K562 (cell line): ENCODE measurements around the gene MEIS1. TPM values are rescaled to one million over a fixed set of nuclear protein-coding genes. Genes with fewer than 3 reads are reported as not detected.

Source experiments
- ATAC-seq: fragments of 200-7000 bp; cut with Tn5 transposase; 3 replicates; pipeline ENCODE4 v1.9.1; 2020; ENCODE audit warnings: moderate library complexity
- BruUV-seq: library from RNA; stranded (reverse); fragments of 400-500 nt; replicated peaks from 2 replicates; lab custom pipeline; 2021; lab: Mats Ljungman, UMichigan
- CTCF ChIA-PET: fragments of 300-600 bp; formaldehyde crosslinking; extraction: SDS; loops from one replicate; lab custom pipeline; 2021; ENCODE audit warnings: low intra/inter-chr PET ratio; lab: Yijun Ruan, JAX
- POLR2A ChIA-PET: fragments of 300-600, 350-650 bp; sonication (Branson Sonifier 250); formaldehyde crosslinking; extraction: SDS; loops from one replicate; lab custom pipeline; 2021; ENCODE audit warnings: antibody characterized with exemption, inconsistent platforms; lab: Yijun Ruan, JAX
- DNase-seq, 4 experiments: peaks; one replicate each; pipeline versions ENCODE4 v3.0.0 to v3.0.0-alpha.2; 2011 to 2018; ENCODE audit warnings: low spot score in 3 of 4, mixed read lengths in 3 of 4; ENCODE audit errors: extremely low read depth in 1 of 4
- FAIRE-seq: peaks from 2 replicates; lab custom pipeline; 2011; peaks lifted over from hg19 to GRCh38; lab: Jason Lieb, UNC
- H2AFZ ChIP-seq: 2 replicates; pipeline ENCODE4 v1.6.0; 2011; ENCODE audit warnings: low read depth, low read length, control low read depth, inconsistent platforms
- H3K27ac ChIP-seq: fragments of 200-600 bp; 3 replicates; pipeline ENCODE4 v1.8.0; 2011; ENCODE audit warnings: low read depth, mild to moderate bottlenecking, control low read depth, inconsistent platforms, low read length, moderate library complexity, mixed read lengths; ENCODE audit errors: extremely low read depth
- H3K27me3 ChIP-seq, 2 experiments: fragments of 300-600 bp in 1 of 2; 2 replicates in 1 of 2; 3 replicates in 1 of 2; pipeline versions ENCODE4 v1.6.0 to v1.8.0; 2011; ENCODE audit warnings: inconsistent platforms in 2 of 2, low read length in 2 of 2, mild to moderate bottlenecking in 1 of 2, mixed read lengths in 1 of 2, moderate library complexity in 1 of 2; ENCODE audit not compliant: control insufficient read depth in 2 of 2, insufficient read depth in 2 of 2
- H3K36me3 ChIP-seq: fragments of 300-600 bp; 3 replicates; pipeline ENCODE4 v1.8.0; 2011; ENCODE audit warnings: mild to moderate bottlenecking, low read length, inconsistent platforms; ENCODE audit not compliant: control insufficient read depth, insufficient read depth
- H3K4me1 ChIP-seq, 2 experiments: fragments of 200-600 bp in 1 of 2; replicated peaks in 1 of 2; 2 replicates in 1 of 2; 3 replicates in 1 of 2; pipeline versions ENCODE4 v1.5.1 to v1.8.0; 2011; ENCODE audit warnings: inconsistent platforms in 2 of 2, low read length in 2 of 2, mild to moderate bottlenecking in 1 of 2, mixed read lengths in 1 of 2, moderate library complexity in 1 of 2; ENCODE audit not compliant: control insufficient read depth in 2 of 2, insufficient read depth in 2 of 2
- H3K4me2 ChIP-seq: 2 replicates; pipeline ENCODE4 v1.6.1; 2011; ENCODE audit warnings: low read length, control low read depth, inconsistent platforms, mixed read lengths; ENCODE audit not compliant: insufficient read depth
- H3K4me3 ChIP-seq: fragments of 200-600 bp; sonication (generic), shearing (Covaris generic); 2 replicates; pipeline ENCODE4 v1.5.1; 2016; ENCODE audit warnings: control low read depth, inconsistent platforms
- H3K79me2 ChIP-seq: fragments of 200-600 bp; 3 replicates; pipeline ENCODE4 v1.8.0; 2011; ENCODE audit warnings: low read length, inconsistent platforms; ENCODE audit not compliant: control insufficient read depth, insufficient read depth
- H3K9ac ChIP-seq, 2 experiments: 2 replicates each; pipeline versions ENCODE4 v1.6.0 to v1.6.1; 2011; ENCODE audit warnings: low read depth in 2 of 2, low read length in 2 of 2, control low read depth in 1 of 2, inconsistent platforms in 1 of 2, mild to moderate bottlenecking in 1 of 2, mixed read lengths in 1 of 2; ENCODE audit not compliant: insufficient read depth in 1 of 2
- H3K9me1 ChIP-seq: one replicate; pipeline ENCODE4 v1.6.0; 2011; ENCODE audit warnings: inconsistent platforms, mild to moderate bottlenecking, low read length, moderate library complexity; ENCODE audit not compliant: control insufficient read depth, insufficient read depth
- H3K9me3 ChIP-seq: replicated peaks from 2 replicates; pipeline ENCODE4 v1.5.1; 2011; ENCODE audit warnings: low read depth, low read length, inconsistent platforms; ENCODE audit not compliant: control insufficient read depth, insufficient read depth
- H4K20me1 ChIP-seq: replicated peaks from 2 replicates; pipeline ENCODE4 v1.6.1; 2011; ENCODE audit warnings: low read length, inconsistent platforms, mixed read lengths; ENCODE audit not compliant: control insufficient read depth, insufficient read depth
- CBX2 ChIP-seq: fragments of 200-600 bp; sonication (generic); IDR thresholded peaks from one replicate; pipeline ENCODE4 v1.6.1; 2012; ENCODE audit warnings: mild to moderate bottlenecking, low read length, inconsistent platforms; ENCODE audit not compliant: insufficient read depth, poor library complexity, severe bottlenecking
- HNRNPUL1 ChIP-seq: fragments of 200-400 bp; formaldehyde crosslinking; IDR thresholded peaks from 2 replicates; pipeline ENCODE4 v1.6.1; 2017; ENCODE audit warnings: low read length
- IFI16 ChIP-seq: fragments of 250-450 bp; sonication (Bioruptor Pico); IDR thresholded peaks from 2 replicates; pipeline ENCODE4 v2.1.2; 2022; ENCODE audit warnings: mild to moderate bottlenecking, inconsistent platforms
- MTA1 ChIP-seq: fragments of 450-650 bp; IDR thresholded peaks from 2 replicates; pipeline ENCODE4 v1.6.1; 2017; ENCODE audit warnings: borderline replicate concordance
- MTA2 ChIP-seq: fragments of 450-650 bp; IDR thresholded peaks from 2 replicates; pipeline ENCODE4 v1.6.1; 2016; ENCODE audit warnings: low read depth
- MYC ChIP-seq, 2 experiments: fragments of 250-450 bp in 1 of 2; sonication (Bioruptor Pico) in 1 of 2; IDR thresholded peaks; 2 replicates each; pipeline versions ENCODE4 v1.5.1 to v1.6.1; 2012 to 2021; ENCODE audit warnings: low read depth in 2 of 2, borderline replicate concordance in 1 of 2, improper control_type of control experiment in 1 of 2, low read length in 1 of 2, mild to moderate bottlenecking in 1 of 2, moderate library complexity in 1 of 2
- NRF1 ChIP-seq, 2 experiments: fragments of 450-650 bp; IDR thresholded peaks in 1 of 2; conservative IDR thresholded peaks in 1 of 2; 2 replicates each; pipeline ENCODE4 v1.6.1; 2014; ENCODE audit warnings: mild to moderate bottlenecking in 2 of 2
- SMC3 ChIP-seq: conservative IDR thresholded peaks from 2 replicates; pipeline ENCODE4 v1.6.1; 2011; ENCODE audit warnings: low read depth, low read length, improper control_type of control experiment; ENCODE audit not compliant: insufficient read depth
- SRSF9 ChIP-seq: fragments of 200-400 bp; formaldehyde crosslinking; IDR thresholded peaks from 2 replicates; pipeline ENCODE4 v1.6.1; 2017; ENCODE audit warnings: low read depth, low read length, borderline replicate concordance
- ZNF165 ChIP-seq: fragments of 250-450 bp; sonication (Bioruptor Pico); IDR thresholded peaks from 2 replicates; pipeline ENCODE4 v1.4.0; 2020; ENCODE audit warnings: borderline replicate concordance
- ZNF76 ChIP-seq: fragments of 250-450 bp; sonication (Bioruptor Pico); IDR thresholded peaks from 2 replicates; pipeline ENCODE4 v1.4.0; 2020; ENCODE audit warnings: mild to moderate bottlenecking, moderate library complexity, borderline replicate concordance
- WGBS: fragments of 100-300 bp; shearing (Covaris generic); methylation state at CpG from one replicate; pipeline ENCODE4 v1.1.6; 2016; ENCODE audit warnings: low coverage, mixed read lengths; ENCODE audit not compliant: insufficient coverage; ENCODE audit errors: missing lambda C conversion rate; 5-methylcytosine and 5-hydroxymethylcytosine counted together
- in situ Hi-C: fragments of 300-500 bp; cut with MboI; formaldehyde crosslinking; loops from 4 replicates; pipeline ENCODE4 v1.15.0; 2018; ENCODE audit warnings: inconsistent platforms, mixed read lengths
- intact Hi-C: fragments of 100-400 bp; cut with micrococcal nuclease; formaldehyde crosslinking; loops from 2 replicates; pipeline ENCODE4 v1.14.2; 2022
- polyA plus RNA-seq, 8 experiments: library from polyadenylated mRNA; depleted of rRNA in 4 of 8; stranded (reverse) in 5 of 8; unstranded in 3 of 8; fragments of >200 nt; fragmentation: Nextera tagmentation in 2 of 8; fragmentation: Illumina TruSeq in 1 of 8; extraction: Ambion mirVana in 2 of 8; extraction: Trizol in 1 of 8; gene quantifications; 2 replicates each; pipeline versions ENCODE4 v1.2.1 to v1.2.3, GENCODE V29; 2011 to 2014; ENCODE audit warnings: inconsistent platforms in 1 of 8, missing spikeins in 1 of 8
- total RNA-seq, 7 experiments: library from RNA; depleted of rRNA in 6 of 7; stranded (reverse); fragments of >200 nt in 6 of 7; fragmentation: Illumina TruSeq in 2 of 7; extraction: Trizol in 2 of 7; gene quantifications; 2 replicates each; pipeline versions ENCODE4 v1.2.1 to v1.2.3, GENCODE V29; 2011 to 2021; ENCODE audit warnings: low replicate concordance in 1 of 7
- TF ChIP-seq, protein P1 (sequence below), 2 experiments: IDR thresholded peaks; 2 replicates each; pipeline ENCODE4 v1.6.1; 2012; ENCODE audit warnings: improper control_type of control experiment in 2 of 2, low read depth in 2 of 2, low read length in 2 of 2, borderline replicate concordance in 1 of 2
- TF ChIP-seq, protein P2 (sequence below), 2 experiments: IDR thresholded peaks; 2 replicates each; pipeline ENCODE4 v1.6.1; 2011; ENCODE audit warnings: borderline replicate concordance in 1 of 2, control low read depth in 1 of 2, low read depth in 1 of 2, low read length in 1 of 2, mild to moderate bottlenecking in 1 of 2, mixed read lengths in 1 of 2, moderate library complexity in 1 of 2; ENCODE audit not compliant: insufficient read depth in 1 of 2, insufficient read length in 1 of 2, poor library complexity in 1 of 2, severe bottlenecking in 1 of 2; ENCODE audit errors: extremely low read depth in 1 of 2
- TF ChIP-seq, protein P3 (sequence below): sonication (generic); formaldehyde crosslinking; IDR thresholded peaks from 2 replicates; pipeline ENCODE4 v1.5.0; 2020; ENCODE audit warnings: missing genetic modification reagents
- TF ChIP-seq, protein P4 (sequence below): sonication (generic); formaldehyde crosslinking; IDR thresholded peaks from 2 replicates; pipeline ENCODE4 v1.8.1; 2022; ENCODE audit warnings: missing genetic modification reagents

Gene MEIS1
- total and polyA plus RNA-seq, 9 of the 15 experiments (the other 6 are each of a cell fraction or from before 2014, with no cell fraction given), result 2.3 to 9.0 (median 5.9) TPM

DNA sequence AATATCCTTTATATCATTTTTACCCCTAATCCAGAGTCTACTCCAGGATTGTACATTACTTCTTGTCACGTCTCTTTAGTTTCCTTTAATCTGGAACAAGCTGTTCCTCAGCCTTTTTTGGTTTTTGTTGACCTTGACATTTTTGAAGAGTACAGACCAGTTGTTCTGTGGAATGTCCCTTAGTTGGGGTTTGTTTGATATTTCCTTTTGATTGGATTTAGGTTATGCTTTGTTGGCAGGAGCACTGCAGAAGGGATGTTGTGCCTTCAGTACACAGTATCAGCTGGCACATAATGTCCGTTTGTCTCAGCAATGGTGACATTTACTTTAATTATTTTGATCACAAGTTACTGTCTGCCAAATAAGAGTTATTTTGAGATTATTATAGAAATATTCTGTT is 160.6 kb downstream of the MEIS1 start (continued):
- TF ChIP-seq, protein P1, sequence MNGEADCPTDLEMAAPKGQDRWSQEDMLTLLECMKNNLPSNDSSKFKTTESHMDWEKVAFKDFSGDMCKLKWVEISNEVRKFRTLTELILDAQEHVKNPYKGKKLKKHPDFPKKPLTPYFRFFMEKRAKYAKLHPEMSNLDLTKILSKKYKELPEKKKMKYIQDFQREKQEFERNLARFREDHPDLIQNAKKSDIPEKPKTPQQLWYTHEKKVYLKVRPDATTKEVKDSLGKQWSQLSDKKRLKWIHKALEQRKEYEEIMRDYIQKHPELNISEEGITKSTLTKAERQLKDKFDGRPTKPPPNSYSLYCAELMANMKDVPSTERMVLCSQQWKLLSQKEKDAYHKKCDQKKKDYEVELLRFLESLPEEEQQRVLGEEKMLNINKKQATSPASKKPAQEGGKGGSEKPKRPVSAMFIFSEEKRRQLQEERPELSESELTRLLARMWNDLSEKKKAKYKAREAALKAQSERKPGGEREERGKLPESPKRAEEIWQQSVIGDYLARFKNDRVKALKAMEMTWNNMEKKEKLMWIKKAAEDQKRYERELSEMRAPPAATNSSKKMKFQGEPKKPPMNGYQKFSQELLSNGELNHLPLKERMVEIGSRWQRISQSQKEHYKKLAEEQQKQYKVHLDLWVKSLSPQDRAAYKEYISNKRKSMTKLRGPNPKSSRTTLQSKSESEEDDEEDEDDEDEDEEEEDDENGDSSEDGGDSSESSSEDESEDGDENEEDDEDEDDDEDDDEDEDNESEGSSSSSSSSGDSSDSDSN (IDR thresholded peaks at IDR 0.05; ENCODE audit: borderline replicate concordance in 1 of 2, low read depth in 2 of 2, low read length in 2 of 2), result no peak
- TF ChIP-seq, protein P2, sequence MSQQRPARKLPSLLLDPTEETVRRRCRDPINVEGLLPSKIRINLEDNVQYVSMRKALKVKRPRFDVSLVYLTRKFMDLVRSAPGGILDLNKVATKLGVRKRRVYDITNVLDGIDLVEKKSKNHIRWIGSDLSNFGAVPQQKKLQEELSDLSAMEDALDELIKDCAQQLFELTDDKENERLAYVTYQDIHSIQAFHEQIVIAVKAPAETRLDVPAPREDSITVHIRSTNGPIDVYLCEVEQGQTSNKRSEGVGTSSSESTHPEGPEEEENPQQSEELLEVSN (IDR thresholded peaks at IDR 0.05; ENCODE audit: borderline replicate concordance in 1 of 2, extremely low read depth in 1 of 2, insufficient read depth in 1 of 2, insufficient read length in 1 of 2, low read depth in 1 of 2, low read length in 1 of 2, poor library complexity in 1 of 2, severe bottlenecking in 1 of 2), result no peak
- TF ChIP-seq ZNF165, result no peak
- TF ChIP-seq HNRNPUL1, result no peak
- TF ChIP-seq IFI16, result no peak

DNA sequence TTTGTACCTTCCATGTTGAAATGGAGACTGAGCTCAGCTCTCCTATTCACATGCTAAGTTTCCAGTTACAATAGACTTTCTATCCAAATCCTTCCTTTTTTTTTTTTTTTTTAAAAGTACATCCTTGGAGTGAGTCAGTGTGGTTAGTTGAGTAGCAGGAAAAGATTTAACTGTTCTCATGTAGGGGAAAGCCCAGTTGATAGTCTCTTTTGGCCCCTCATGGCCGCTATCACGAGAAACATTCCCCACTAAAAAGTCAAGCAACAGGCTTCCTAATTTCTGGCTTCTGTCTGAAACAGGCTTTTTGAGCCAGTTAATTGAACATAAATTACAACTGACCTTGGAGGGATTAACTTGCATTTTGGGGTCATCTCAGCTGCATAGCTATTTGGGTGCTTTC is 161.3 kb downstream of the MEIS1 start:
- Histone ChIP-seq H3K4me3 (no peak overlapping the region), H3K9ac (no peak overlapping the region), H3K36me3 (no peaks in the 10 kb centered on the region), H3K79me2 (no peaks in the 10 kb centered on the region), H2AFZ (no peak overlapping the region), H3K9me3 (no peaks in the 10 kb centered on the region), H3K4me2 (no peak overlapping the region), H3K27me3 (peaks cover 0 to 3% of the 10 kb centered on the region in 2 experiments; a peak in 1 of 5 replicates), H3K9me1 (no peaks in the 10 kb centered on the region), H4K20me1 (no peaks in the 10 kb centered on the region), H3K27ac (no peak overlapping the region), H3K4me1 (no peaks in the 10 kb centered on the region)
- ChIA-PET POLR2A (no interaction called here), CTCF (no interaction called here)
- no peak for FAIRE-seq
- intact Hi-C loops (loop anchor here (10.0 kb wide), 1 partner anchor 879 kb away; no protein-coding TSS in a partner anchor), in situ Hi-C loops (no loop called here)
- DNase-seq, result no peak
- no TSS peak for BruUV-seq
- 4% methylated on average over 2 of the region's 2 CpGs for WGBS
- ATAC-seq, result no peak
- TF ChIP-seq, protein P3, sequence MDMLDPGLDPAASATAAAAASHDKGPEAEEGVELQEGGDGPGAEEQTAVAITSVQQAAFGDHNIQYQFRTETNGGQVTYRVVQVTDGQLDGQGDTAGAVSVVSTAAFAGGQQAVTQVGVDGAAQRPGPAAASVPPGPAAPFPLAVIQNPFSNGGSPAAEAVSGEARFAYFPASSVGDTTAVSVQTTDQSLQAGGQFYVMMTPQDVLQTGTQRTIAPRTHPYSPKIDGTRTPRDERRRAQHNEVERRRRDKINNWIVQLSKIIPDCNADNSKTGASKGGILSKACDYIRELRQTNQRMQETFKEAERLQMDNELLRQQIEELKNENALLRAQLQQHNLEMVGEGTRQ, result no peak
- TF ChIP-seq MYC (IDR thresholded peaks at IDR 0.05; ENCODE audit: low read depth, low read length) (no peak), MYC (CRISPR knock-in tag; IDR thresholded peaks at IDR 0.05; ENCODE audit: borderline replicate concordance, low read depth) (no peak), SRSF9 (no peak), SMC3 (no peak), CBX2 (no peak), ZNF76 (CRISPR knock-in tag) (no peak), NRF1 (conservative IDR thresholded peaks at IDR 0.05 in 1 of 2, IDR thresholded peaks at IDR 0.05 in 1 of 2) (no peak), MTA1 (no peak), MTA2 (no peak)
- TF ChIP-seq, protein P4, sequence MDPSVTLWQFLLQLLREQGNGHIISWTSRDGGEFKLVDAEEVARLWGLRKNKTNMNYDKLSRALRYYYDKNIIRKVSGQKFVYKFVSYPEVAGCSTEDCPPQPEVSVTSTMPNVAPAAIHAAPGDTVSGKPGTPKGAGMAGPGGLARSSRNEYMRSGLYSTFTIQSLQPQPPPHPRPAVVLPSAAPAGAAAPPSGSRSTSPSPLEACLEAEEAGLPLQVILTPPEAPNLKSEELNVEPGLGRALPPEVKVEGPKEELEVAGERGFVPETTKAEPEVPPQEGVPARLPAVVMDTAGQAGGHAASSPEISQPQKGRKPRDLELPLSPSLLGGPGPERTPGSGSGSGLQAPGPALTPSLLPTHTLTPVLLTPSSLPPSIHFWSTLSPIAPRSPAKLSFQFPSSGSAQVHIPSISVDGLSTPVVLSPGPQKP (CRISPR knock-in tag), result no peak
